IMR-90 (cell line): ENCODE data around the gene AUTS2. TPM values are rescaled to one million over a fixed set of nuclear protein-coding genes. Genes with fewer than 3 reads are reported as not detected.

ENCODE experiments used
- ATAC-seq: fragments of 200-7000 bp; cut with Tn5 transposase; 2 replicates; pipeline ENCODE4 v1.9.1; 2020; ENCODE audit warnings: low read depth, mild to moderate bottlenecking, moderate library complexity
- BruUV-seq: library from RNA; stranded (reverse); fragments of 400-500 nt; replicated peaks from 2 replicates; lab custom pipeline; 2021; lab: Mats Ljungman, UMichigan
- CTCF ChIA-PET: fragments of 300-600 bp; formaldehyde crosslinking; extraction: SDS; loops from one replicate; lab custom pipeline; 2021; ENCODE audit warnings: antibody characterized with exemption; lab: Yijun Ruan, JAX
- POLR2A ChIA-PET: fragments of 300-600 bp; sonication (Branson Sonifier 250); formaldehyde crosslinking; loops from one replicate; lab custom pipeline; 2022; ENCODE audit warnings: antibody characterized with exemption; ENCODE audit not compliant: unreplicated experiment; lab: Charles Lee
- DNase-seq: peaks from one replicate; pipeline ENCODE4 v3.0.0; 2013
- H2AFZ ChIP-seq: replicated peaks from 2 replicates; pipeline ENCODE3; 2013; ENCODE audit warnings: low read length, mild to moderate bottlenecking; ENCODE audit not compliant: poor library complexity
- H2AK5ac ChIP-seq: 2 replicates; pipeline ENCODE4 v1.6.1; 2013; ENCODE audit warnings: low read depth, low read length, inconsistent platforms
- H2AK9ac ChIP-seq: replicated peaks from 2 replicates; pipeline ENCODE3; 2013; ENCODE audit warnings: mild to moderate bottlenecking, low read depth, low read length, moderate library complexity; ENCODE audit not compliant: poor library complexity
- H2BK120ac ChIP-seq: 2 replicates; pipeline ENCODE4 v1.6.1; 2013; ENCODE audit warnings: low read depth, low read length, inconsistent platforms
- H2BK15ac ChIP-seq: 3 replicates; pipeline ENCODE4 v1.6.1; 2013; ENCODE audit warnings: low read depth, low read length, inconsistent platforms
- H2BK20ac ChIP-seq: 2 replicates; pipeline ENCODE4 v1.6.1; 2013; ENCODE audit warnings: low read depth, mild to moderate bottlenecking, inconsistent platforms, low read length, moderate library complexity
- H2BK5ac ChIP-seq: 2 replicates; pipeline ENCODE4 v1.6.1; 2013; ENCODE audit warnings: mild to moderate bottlenecking, low read depth, low read length, inconsistent platforms; ENCODE audit not compliant: poor library complexity, severe bottlenecking
- H3K14ac ChIP-seq: replicated peaks from 2 replicates; pipeline ENCODE4 v1.6.1; 2013; ENCODE audit warnings: low read depth, low read length, inconsistent platforms
- H3K18ac ChIP-seq: 2 replicates; pipeline ENCODE4 v1.6.1; 2013; ENCODE audit warnings: low read depth, low read length, control low read depth
- H3K23ac ChIP-seq: 2 replicates; pipeline ENCODE4 v1.6.1; 2013; ENCODE audit warnings: low read depth, low read length, inconsistent platforms
- H3K27ac ChIP-seq: 2 replicates; pipeline ENCODE4 v1.5.1; 2013; ENCODE audit warnings: mild to moderate bottlenecking, control low read depth, low read length; ENCODE audit not compliant: insufficient read depth
- H3K27me3 ChIP-seq: 2 replicates; pipeline ENCODE4 v1.6.1; 2013; ENCODE audit warnings: low read length; ENCODE audit not compliant: control insufficient read depth, insufficient read depth
- H3K36me3 ChIP-seq: 2 replicates; pipeline ENCODE4 v1.6.1; 2013; ENCODE audit warnings: low read length, mixed read lengths; ENCODE audit not compliant: control insufficient read depth, insufficient read depth
- H3K4ac ChIP-seq: 2 replicates; pipeline ENCODE4 v1.6.1; 2013; ENCODE audit warnings: low read depth, low read length, inconsistent platforms
- H3K4me1 ChIP-seq: 2 replicates; pipeline ENCODE4 v1.6.1; 2013; ENCODE audit warnings: low read length, mixed read lengths; ENCODE audit not compliant: control insufficient read depth, insufficient read depth
- H3K4me2 ChIP-seq: 2 replicates; pipeline ENCODE4 v1.6.1; 2013; ENCODE audit warnings: low read depth, mild to moderate bottlenecking, control low read depth, low read length, moderate library complexity
- H3K4me3 ChIP-seq: 2 replicates; pipeline ENCODE4 v1.5.1; 2013; ENCODE audit warnings: low read depth, mild to moderate bottlenecking, control low read depth, low read length, moderate library complexity; ENCODE audit not compliant: insufficient read depth
- H3K56ac ChIP-seq: 2 replicates; pipeline ENCODE4 v1.6.1; 2013; ENCODE audit warnings: low read length, inconsistent platforms; ENCODE audit not compliant: insufficient read depth; ENCODE audit errors: extremely low read depth
- H3K79me1 ChIP-seq, 2 experiments: 2 replicates each; pipeline ENCODE4 v1.6.1; 2013; ENCODE audit warnings: low read length in 2 of 2, inconsistent platforms in 1 of 2, low read depth in 1 of 2
- H3K9ac ChIP-seq: 2 replicates; pipeline ENCODE4 v1.6.1; 2013; ENCODE audit warnings: low read depth, low read length, control low read depth
- H3K9me1 ChIP-seq: 2 replicates; pipeline ENCODE4 v1.6.1; 2013; ENCODE audit warnings: low read length, inconsistent platforms; ENCODE audit not compliant: insufficient read depth
- H3K9me3 ChIP-seq: 2 replicates; pipeline ENCODE4 v1.6.1; 2013; ENCODE audit warnings: low read length; ENCODE audit not compliant: control insufficient read depth, insufficient read depth
- H4K20me1 ChIP-seq: 2 replicates; pipeline ENCODE4 v1.6.1; 2013; ENCODE audit warnings: low read length, inconsistent platforms; ENCODE audit not compliant: insufficient read depth
- H4K5ac ChIP-seq: 2 replicates; pipeline ENCODE4 v1.6.1; 2013; ENCODE audit warnings: mild to moderate bottlenecking, low read depth, low read length, control low read depth
- H4K8ac ChIP-seq, 2 experiments: 2 replicates each; pipeline ENCODE4 v1.6.1; 2013; ENCODE audit warnings: low read depth in 2 of 2, low read length in 2 of 2, control low read depth in 1 of 2, inconsistent platforms in 1 of 2
- H4K91ac ChIP-seq: 2 replicates; pipeline ENCODE4 v1.6.1; 2013; ENCODE audit warnings: low read depth, low read length, inconsistent platforms; ENCODE audit not compliant: insufficient read depth
- BHLHE40 ChIP-seq: fragments of 150-350 bp; IDR thresholded peaks from 2 replicates; pipeline ENCODE4 v1.6.1; 2016; ENCODE audit warnings: mild to moderate bottlenecking, low read depth, low read length
- CEBPB ChIP-seq: IDR thresholded peaks from 2 replicates; pipeline ENCODE4 v1.6.1; 2012; ENCODE audit warnings: low read depth, low read length, improper control_type of control experiment
- CHD1 ChIP-seq: IDR thresholded peaks from 2 replicates; pipeline ENCODE4 v1.6.1; 2012; ENCODE audit warnings: low read depth, low read length, improper control_type of control experiment
- CTCF ChIP-seq: conservative IDR thresholded peaks from 2 replicates; pipeline ENCODE4 v1.5.1; 2012; ENCODE audit warnings: mild to moderate bottlenecking, low read depth, low read length, improper control_type of control experiment
- ELK1 ChIP-seq: fragments of 150-350 bp; IDR thresholded peaks from 2 replicates; pipeline ENCODE4 v1.6.1; 2016; ENCODE audit warnings: low read depth, mild to moderate bottlenecking, low read length, moderate library complexity, borderline replicate concordance
- FOS ChIP-seq: fragments of 150-350 bp; IDR thresholded peaks from 2 replicates; pipeline ENCODE4 v1.6.1; 2016; ENCODE audit warnings: low read depth, low read length
- MAFK ChIP-seq: IDR thresholded peaks from 2 replicates; pipeline ENCODE4 v1.6.1; 2012; ENCODE audit warnings: low read depth, low read length, improper control_type of control experiment
- MAZ ChIP-seq: IDR thresholded peaks from 2 replicates; pipeline ENCODE4 v1.6.1; 2012; ENCODE audit warnings: low read depth, mild to moderate bottlenecking, low read length, improper control_type of control experiment, moderate library complexity, borderline replicate concordance
- MXI1 ChIP-seq: IDR thresholded peaks from 2 replicates; pipeline ENCODE4 v1.6.1; 2012; ENCODE audit warnings: low read depth, mild to moderate bottlenecking, low read length, moderate library complexity, borderline replicate concordance
- NFE2L2 ChIP-seq: fragments of 150-350 bp; IDR thresholded peaks from 2 replicates; pipeline ENCODE4 v1.6.1; 2016; ENCODE audit warnings: low read depth, mild to moderate bottlenecking, low read length
- POLR2A ChIP-seq: IDR thresholded peaks from 2 replicates; pipeline ENCODE4 v1.6.1; 2012; ENCODE audit warnings: mild to moderate bottlenecking, low read depth, low read length
- RAD21 ChIP-seq: IDR thresholded peaks from 2 replicates; pipeline ENCODE4 v1.6.1; 2012; ENCODE audit warnings: low read length, improper control_type of control experiment
- RCOR1 ChIP-seq: IDR thresholded peaks from 2 replicates; pipeline ENCODE4 v1.6.1; 2012; ENCODE audit warnings: mild to moderate bottlenecking, low read length, improper control_type of control experiment; ENCODE audit not compliant: insufficient replicate concordance
- RFX5 ChIP-seq: IDR thresholded peaks from 2 replicates; pipeline ENCODE4 v1.8.0; 2012; ENCODE audit warnings: low read depth, mild to moderate bottlenecking, low read length, moderate library complexity
- SMC3 ChIP-seq: fragments of 150-350 bp; IDR thresholded peaks from 2 replicates; pipeline ENCODE4 v1.6.1; 2016; ENCODE audit warnings: low read depth, mild to moderate bottlenecking, antibody characterized with exemption, low read length, moderate library complexity
- USF2 ChIP-seq: fragments of 150-350 bp; IDR thresholded peaks from 2 replicates; pipeline ENCODE4 v1.6.1; 2017; ENCODE audit warnings: mild to moderate bottlenecking, antibody characterized with exemption, low read length, low read depth
- WGBS, 2 experiments: methylation state at CpG; one replicate each; pipeline versions ENCODE4 v1.1.5 to v1.1.7; 2013; ENCODE audit warnings: missing lambda C conversion rate in 2 of 2; ENCODE audit not compliant: insufficient read length in 1 of 2; ENCODE audit errors: extremely low coverage in 2 of 2; 5-methylcytosine and 5-hydroxymethylcytosine counted together
- dilution Hi-C: fragments of 300-500 bp; cut with HindIII; formaldehyde crosslinking; loops from one replicate; pipeline ENCODE4 v1.14.3; 2018; ENCODE audit warnings: low sequenced_read_pairs; ENCODE audit not compliant: unreplicated experiment
- in situ Hi-C: fragments of 300-500 bp; cut with MboI; formaldehyde crosslinking; loops from 3 replicates; pipeline ENCODE4 v1.14.3; 2019; ENCODE audit warnings: low sequenced_read_pairs, inconsistent platforms, mixed read lengths
- intact Hi-C: fragments of 100-400 bp; cut with micrococcal nuclease; formaldehyde crosslinking; loops from 2 replicates; pipeline ENCODE4 v1.10.0; 2022
- polyA plus RNA-seq, 3 experiments: library from polyadenylated mRNA; depleted of rRNA; stranded (reverse); fragments of >200 nt; gene quantifications; 2 replicates each; pipeline ENCODE4 v1.2.3, GENCODE V29; 2012; ENCODE audit warnings: low replicate concordance in 1 of 3
- total RNA-seq: library from RNA; depleted of rRNA; stranded (reverse); fragments of >200 nt; gene quantifications from 2 replicates; pipeline ENCODE4 v1.2.3, GENCODE V29; 2012

Gene AUTS2
- total and polyA plus RNA-seq, 2 of the 4 experiments (the other 2 are of a cell fraction) = 0.90 to 3.0 TPM

- POLR2A ChIA-PET = no interaction called here
- no peak for ATAC-seq
- Histone ChIP-seq H3K79me1 (no peaks in the 10 kb centered on the region), H3K27me3 (no peaks in the 10 kb centered on the region), H2BK5ac (no peak overlapping the region), H3K27ac (no peak overlapping the region), H3K4me2 (no peak overlapping the region), H2BK120ac (no peak overlapping the region), H4K91ac (no peak overlapping the region), H3K23ac (no peak overlapping the region), H3K14ac (no peak overlapping the region), H4K8ac (no peak overlapping the region), H3K9me3 (no peaks in the 10 kb centered on the region), H3K56ac (no peak overlapping the region), H3K4me3 (no peak overlapping the region), H2BK15ac (no peak overlapping the region), H4K20me1 (no peaks in the 10 kb centered on the region), H4K5ac (no peak overlapping the region), H2AK9ac (no peak overlapping the region), H3K18ac (no peak overlapping the region), H3K4ac (no peak overlapping the region), H2AFZ (no peak overlapping the region), H3K4me1 (no peaks in the 10 kb centered on the region), H3K9ac (no peak overlapping the region), H2BK20ac (no peak overlapping the region), H2AK5ac (no peak overlapping the region), H3K9me1 (no peaks in the 10 kb centered on the region), H3K36me3 (no peaks in the 10 kb centered on the region)
- CTCF ChIA-PET = no interaction called here
- no peak for DNase-seq
- 6% methylated on average over 3 of the region's 4 CpGs; no CpG with 5 or more reads in 1 of the 2 experiments for WGBS, 2 experiments
- in situ Hi-C loops = no loop called here
- no TSS peak for BruUV-seq
- dilution Hi-C loops = no loop called here
- intact Hi-C loops = no loop called here
- TF ChIP-seq MAFK (no peak), ELK1 (no peak), CTCF (no peak), RAD21 (no peak), MXI1 (no peak), USF2 (no peak), CEBPB (no peak), BHLHE40 (no peak), NFE2L2 (no peak), SMC3 (no peak), RFX5 (no peak), RCOR1 (no peak), POLR2A (no peak), CHD1 (no peak), FOS (no peak), MAZ (no peak)
Observed at GRCh38 chr7:69739931-69740431, 141.7 kb downstream of the AUTS2 start.
